Sigmoid colon (tissue), 4 donors: ENCODE data around the gene CTBP2.

ENCODE experiments used
- CTCF ChIP-seq, 4 experiments: fragments of 450-650 bp in 3 of 4; fragments of 200-600 bp in 1 of 4; IDR thresholded peaks; one replicate each; pipeline ENCODE4 v1.5.1; 2016 to 2019; ENCODE audit warnings: antibody characterized with exemption in 4 of 4, mild to moderate bottlenecking in 3 of 4, moderate library complexity in 2 of 4
- POLR2A ChIP-seq, 2 donors: fragments of 450-650 bp; IDR thresholded peaks; one replicate each; pipeline ENCODE4 v1.6.1; 2016; ENCODE audit warnings: antibody characterized with exemption in 2 of 2, mild to moderate bottlenecking in 2 of 2, moderate library complexity in 2 of 2
- POLR2AphosphoS5 ChIP-seq, 4 donors: sonication (generic); formaldehyde crosslinking; IDR thresholded peaks; one replicate each; pipeline ENCODE4 v1.6.1; 2017; ENCODE audit warnings: antibody characterized with exemption in 4 of 4

- TF ChIP-seq CTCF (IDR thresholded peaks at IDR 0.05) = no peak
- TF ChIP-seq POLR2A (IDR thresholded peaks at IDR 0.05) = no peak
- no peak for TF ChIP-seq POLR2AphosphoS5 (IDR thresholded peaks at IDR 0.05)
Observed at GRCh38 chr10:124985162-124985561, 175.2 kb downstream of the CTBP2 start.
